NCI-H2171 (cell line): ENCODE data around the gene MYOC.
"Not testable (repeated sequence)": the region's sequence is repeated elsewhere in the genome, so short reads cannot be mapped to it uniquely, and the experiment has no call there.

ENCODE experiments used
- DNase-seq: peaks from one replicate; lab custom pipeline; 2025; lab: John Stamatoyannopoulos, UW

The MYOC gene

GRCh38 chr1:171653796-171654195 is 1.3 kb upstream of the MYOC start:
- no peak for DNase-seq

- no peak for DNase-seq
Observed at GRCh38 chr1:171646249-171646560, 6.3 kb downstream of the MYOC start.

GRCh38 chr1:171645553-171646248 is 6.8 kb downstream of the MYOC start:
- peak; percentile 39 for DNase-seq

GRCh38 chr1:171644805-171645483 is 7.5 kb downstream of the MYOC start:
- DNase-seq = peak; percentile 13

- no peak for DNase-seq
Observed at GRCh38 chr1:171643156-171643555, 9.3 kb downstream of the MYOC start.

- no peak for DNase-seq
Observed at GRCh38 chr1:171642197-171642596, 10.3 kb downstream of the MYOC start.

- DNase-seq = no peak
Observed at GRCh38 chr1:171641076-171641864, 11.2 kb downstream of the MYOC start.

GRCh38 chr1:171640225-171640624 is 12.3 kb downstream of the MYOC start:
- no peak for DNase-seq

- DNase-seq = no peak
Observed at GRCh38 chr1:171637928-171638576, 14.4 kb downstream of the MYOC start.

GRCh38 chr1:171636141-171636540 is 16.3 kb downstream of the MYOC start:
- DNase-seq = no peak

GRCh38 chr1:171635661-171636060 is 16.8 kb downstream of the MYOC start:
- DNase-seq = no peak

GRCh38 chr1:171628225-171628624 is 24.3 kb downstream of the MYOC start:
- no peak for DNase-seq

- DNase-seq = no peak
Observed at GRCh38 chr1:171627020-171627419, 25.5 kb downstream of the MYOC start.

- DNase-seq = no peak
Observed at GRCh38 chr1:171625225-171625624, 27.3 kb downstream of the MYOC start.

- no peak for DNase-seq
Observed at GRCh38 chr1:171623651-171624331, 28.7 kb downstream of the MYOC start.

GRCh38 chr1:171622152-171622462 is 30.4 kb downstream of the MYOC start, which contains the start of gene MYOCOS:
Gene MYOCOS, plus strand, starts transcription at chr1:171622243. Its CDS starts 1,641 bp downstream, at chr1:171623884.
- no peak for DNase-seq

- no peak for DNase-seq
Observed at GRCh38 chr1:171616586-171616985, 35.9 kb downstream of the MYOC start.

- not testable (repeated sequence) for DNase-seq
Observed at GRCh38 chr1:171615122-171615906, 37.2 kb downstream of the MYOC start.

- DNase-seq = no peak
Observed at GRCh38 chr1:171613282-171613681, 39.2 kb downstream of the MYOC start.

GRCh38 chr1:171611306-171611705 is 41.2 kb downstream of the MYOC start:
- DNase-seq = no peak

GRCh38 chr1:171610385-171610784 is 42.1 kb downstream of the MYOC start:
- DNase-seq = no peak
